H1 (cell line): ENCODE results near the gene CPM.

Source experiments
- BRCA1 ChIP-seq: IDR thresholded peaks from 2 replicates; pipeline ENCODE4 v1.6.1; 2012; ENCODE audit warnings: low read depth, low read length, improper control_type of control experiment
- CEBPB ChIP-seq: IDR thresholded peaks from 2 replicates; pipeline ENCODE4 v1.6.1; 2012; ENCODE audit warnings: low read depth, low read length
- CTCF ChIP-seq, 3 experiments: IDR thresholded peaks; 1 replicate in 2 of 3; 2 replicates in 1 of 3; pipeline versions ENCODE4 v1.5.1 to v1.6.1; 2011; ENCODE audit warnings: low read length in 3 of 3, mild to moderate bottlenecking in 3 of 3, inconsistent platforms in 2 of 3, low read depth in 1 of 3, moderate library complexity in 1 of 3; ENCODE audit not compliant: insufficient read depth in 1 of 3; ENCODE audit errors: control extremely low read depth in 1 of 3
- EZH2 ChIP-seq: fragments of 200-600 bp; sonication (generic); IDR thresholded peaks from 2 replicates; pipeline ENCODE4 v1.7.1; 2012; ENCODE audit warnings: low read depth, mild to moderate bottlenecking, moderate library complexity, low read length, inconsistent platforms; ENCODE audit not compliant: severe bottlenecking
- HDAC2 ChIP-seq, 2 experiments: fragments of 300-600 bp in 1 of 2; sonication (generic) in 1 of 2; IDR thresholded peaks; 2 replicates each; pipeline ENCODE4 v1.6.1; 2011 to 2012; ENCODE audit warnings: low read depth in 2 of 2, low read length in 2 of 2, mild to moderate bottlenecking in 2 of 2, moderate library complexity in 2 of 2, borderline replicate concordance in 1 of 2, inconsistent platforms in 1 of 2
- MAX ChIP-seq: IDR thresholded peaks from 2 replicates; pipeline ENCODE4 v1.6.1; 2012; ENCODE audit warnings: inconsistent platforms
- POLR2AphosphoS5 ChIP-seq: IDR thresholded peaks from 2 replicates; pipeline ENCODE4 v1.6.1; 2011; ENCODE audit warnings: low read depth, low read length
- RAD21 ChIP-seq, 2 experiments: IDR thresholded peaks in 1 of 2; conservative IDR thresholded peaks in 1 of 2; 2 replicates each; pipeline ENCODE4 v1.6.1; 2011; ENCODE audit warnings: low read depth in 2 of 2, low read length in 2 of 2, improper control_type of control experiment in 1 of 2, inconsistent platforms in 1 of 2, mild to moderate bottlenecking in 1 of 2, moderate library complexity in 1 of 2
- SP1 ChIP-seq: IDR thresholded peaks from 2 replicates; pipeline ENCODE4 v1.6.1; 2011; ENCODE audit warnings: low read depth, low read length
- ZNF274 ChIP-seq: IDR thresholded peaks from 2 replicates; pipeline ENCODE4 v1.7.0; 2012; ENCODE audit warnings: low read length, borderline replicate concordance; ENCODE audit errors: extremely low read depth
- TF ChIP-seq, protein P1 (sequence below): IDR thresholded peaks from 2 replicates; pipeline ENCODE4 v1.6.1; 2011; ENCODE audit warnings: low read length, improper control_type of control experiment

- TF ChIP-seq EZH2: no peak
- no peak for TF ChIP-seq CTCF (IDR thresholded peaks at IDR 0.05; ENCODE audit: control extremely low read depth in 1 of 3, insufficient read depth in 1 of 3, low read depth in 1 of 3, low read length in 3 of 3)
- TF ChIP-seq CEBPB: no peak
- no peak for TF ChIP-seq ZNF274
- no peak for TF ChIP-seq BRCA1
- no peak for TF ChIP-seq HDAC2 (IDR thresholded peaks at IDR 0.05; ENCODE audit: borderline replicate concordance in 1 of 2, low read depth in 2 of 2, low read length in 2 of 2)
- no peak for TF ChIP-seq POLR2AphosphoS5
- no peak for TF ChIP-seq MAX
- no peak for TF ChIP-seq RAD21 (IDR thresholded peaks at IDR 0.05 in 1 of 2, conservative IDR thresholded peaks at IDR 0.05 in 1 of 2; ENCODE audit: low read depth in 2 of 2, low read length in 2 of 2)
- TF ChIP-seq, protein P1, sequence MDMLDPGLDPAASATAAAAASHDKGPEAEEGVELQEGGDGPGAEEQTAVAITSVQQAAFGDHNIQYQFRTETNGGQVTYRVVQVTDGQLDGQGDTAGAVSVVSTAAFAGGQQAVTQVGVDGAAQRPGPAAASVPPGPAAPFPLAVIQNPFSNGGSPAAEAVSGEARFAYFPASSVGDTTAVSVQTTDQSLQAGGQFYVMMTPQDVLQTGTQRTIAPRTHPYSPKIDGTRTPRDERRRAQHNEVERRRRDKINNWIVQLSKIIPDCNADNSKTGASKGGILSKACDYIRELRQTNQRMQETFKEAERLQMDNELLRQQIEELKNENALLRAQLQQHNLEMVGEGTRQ: no peak
- no peak for TF ChIP-seq SP1
Observed at GRCh38 chr12:68893201-68893600, 39.8 kb downstream of the CPM start.
